ENCODE data around the gene FYN.

FYN gene

GRCh38 chr6:111922454-111923297 is 49.4 kb upstream of the FYN start (continued):
- TF ChIP-seq PATZ1 (tag by site-specific recombination; IDR thresholded peaks at IDR 0.05) (peak; percentile 52), ZNF311 (tag by site-specific recombination; IDR thresholded peaks at IDR 0.05; ENCODE audit: borderline replicate concordance) (no peak), ZNF335 (tag by site-specific recombination; conservative IDR thresholded peaks at IDR 0.05) (no peak; the same call in none of the 2 replicates), RBAK (tag by site-specific recombination; IDR thresholded peaks at IDR 0.05) (no peak), ZNF132 (tag by site-specific recombination; IDR thresholded peaks at IDR 0.05; ENCODE audit: borderline replicate concordance) (no peak), ZNF660 (tag by site-specific recombination; IDR thresholded peaks at IDR 0.05) (peak; percentile 83), ZNF658 (tag by site-specific recombination; IDR thresholded peaks at IDR 0.05) (no peak), ZNF302 (tag by site-specific recombination; IDR thresholded peaks at IDR 0.05; ENCODE audit: low read depth) (no peak), FEZF1 (tag by site-specific recombination; IDR thresholded peaks at IDR 0.05) (peak; percentile 84), ZNF221 (tag by site-specific recombination; IDR thresholded peaks at IDR 0.05; ENCODE audit: borderline replicate concordance) (no peak), ZNF48 (tag by site-specific recombination; IDR thresholded peaks at IDR 0.05) (no peak), ZNF521 (tag by site-specific recombination; IDR thresholded peaks at IDR 0.05) (no peak), YY2 (tag by site-specific recombination; IDR thresholded peaks at IDR 0.05) (no peak), KLF9 (tag by site-specific recombination; IDR thresholded peaks at IDR 0.05; ENCODE audit: low read depth) (no peak), ZNF416 (tag by site-specific recombination; IDR thresholded peaks at IDR 0.05) (no peak), KLF16 (tag by site-specific recombination; IDR thresholded peaks at IDR 0.05) (peak; percentile 43; the same call in 1 of the 2 replicates), ZNF555 (tag by site-specific recombination; conservative IDR thresholded peaks at IDR 0.05) (no peak), ZNF707 (tag by site-specific recombination; IDR thresholded peaks at IDR 0.05) (no peak), GLIS2 (tag by site-specific recombination; IDR thresholded peaks at IDR 0.05) (no peak), MZF1 (tag by site-specific recombination; IDR thresholded peaks at IDR 0.05; ENCODE audit: borderline replicate concordance) (no peak), ZFP3 (tag by site-specific recombination; IDR thresholded peaks at IDR 0.05; ENCODE audit: low read depth) (no peak), ZNF214 (tag by site-specific recombination; IDR thresholded peaks at IDR 0.05; ENCODE audit: borderline replicate concordance) (no peak), ZNF791 (tag by site-specific recombination; IDR thresholded peaks at IDR 0.05) (no peak), ZSCAN16 (tag by site-specific recombination; IDR thresholded peaks at IDR 0.05) (no peak), ZNF16 (tag by site-specific recombination; IDR thresholded peaks at IDR 0.05; ENCODE audit: low read depth) (no peak)
- TF ChIP-seq, protein P1, sequence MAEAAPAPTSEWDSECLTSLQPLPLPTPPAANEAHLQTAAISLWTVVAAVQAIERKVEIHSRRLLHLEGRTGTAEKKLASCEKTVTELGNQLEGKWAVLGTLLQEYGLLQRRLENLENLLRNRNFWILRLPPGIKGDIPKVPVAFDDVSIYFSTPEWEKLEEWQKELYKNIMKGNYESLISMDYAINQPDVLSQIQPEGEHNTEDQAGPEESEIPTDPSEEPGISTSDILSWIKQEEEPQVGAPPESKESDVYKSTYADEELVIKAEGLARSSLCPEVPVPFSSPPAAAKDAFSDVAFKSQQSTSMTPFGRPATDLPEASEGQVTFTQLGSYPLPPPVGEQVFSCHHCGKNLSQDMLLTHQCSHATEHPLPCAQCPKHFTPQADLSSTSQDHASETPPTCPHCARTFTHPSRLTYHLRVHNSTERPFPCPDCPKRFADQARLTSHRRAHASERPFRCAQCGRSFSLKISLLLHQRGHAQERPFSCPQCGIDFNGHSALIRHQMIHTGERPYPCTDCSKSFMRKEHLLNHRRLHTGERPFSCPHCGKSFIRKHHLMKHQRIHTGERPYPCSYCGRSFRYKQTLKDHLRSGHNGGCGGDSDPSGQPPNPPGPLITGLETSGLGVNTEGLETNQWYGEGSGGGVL (tag by site-specific recombination; IDR thresholded peaks at IDR 0.05): 0 out of 2 replicates have a peak, but pooled peaks have one; percentile 13
- TF ChIP-seq, protein P2, sequence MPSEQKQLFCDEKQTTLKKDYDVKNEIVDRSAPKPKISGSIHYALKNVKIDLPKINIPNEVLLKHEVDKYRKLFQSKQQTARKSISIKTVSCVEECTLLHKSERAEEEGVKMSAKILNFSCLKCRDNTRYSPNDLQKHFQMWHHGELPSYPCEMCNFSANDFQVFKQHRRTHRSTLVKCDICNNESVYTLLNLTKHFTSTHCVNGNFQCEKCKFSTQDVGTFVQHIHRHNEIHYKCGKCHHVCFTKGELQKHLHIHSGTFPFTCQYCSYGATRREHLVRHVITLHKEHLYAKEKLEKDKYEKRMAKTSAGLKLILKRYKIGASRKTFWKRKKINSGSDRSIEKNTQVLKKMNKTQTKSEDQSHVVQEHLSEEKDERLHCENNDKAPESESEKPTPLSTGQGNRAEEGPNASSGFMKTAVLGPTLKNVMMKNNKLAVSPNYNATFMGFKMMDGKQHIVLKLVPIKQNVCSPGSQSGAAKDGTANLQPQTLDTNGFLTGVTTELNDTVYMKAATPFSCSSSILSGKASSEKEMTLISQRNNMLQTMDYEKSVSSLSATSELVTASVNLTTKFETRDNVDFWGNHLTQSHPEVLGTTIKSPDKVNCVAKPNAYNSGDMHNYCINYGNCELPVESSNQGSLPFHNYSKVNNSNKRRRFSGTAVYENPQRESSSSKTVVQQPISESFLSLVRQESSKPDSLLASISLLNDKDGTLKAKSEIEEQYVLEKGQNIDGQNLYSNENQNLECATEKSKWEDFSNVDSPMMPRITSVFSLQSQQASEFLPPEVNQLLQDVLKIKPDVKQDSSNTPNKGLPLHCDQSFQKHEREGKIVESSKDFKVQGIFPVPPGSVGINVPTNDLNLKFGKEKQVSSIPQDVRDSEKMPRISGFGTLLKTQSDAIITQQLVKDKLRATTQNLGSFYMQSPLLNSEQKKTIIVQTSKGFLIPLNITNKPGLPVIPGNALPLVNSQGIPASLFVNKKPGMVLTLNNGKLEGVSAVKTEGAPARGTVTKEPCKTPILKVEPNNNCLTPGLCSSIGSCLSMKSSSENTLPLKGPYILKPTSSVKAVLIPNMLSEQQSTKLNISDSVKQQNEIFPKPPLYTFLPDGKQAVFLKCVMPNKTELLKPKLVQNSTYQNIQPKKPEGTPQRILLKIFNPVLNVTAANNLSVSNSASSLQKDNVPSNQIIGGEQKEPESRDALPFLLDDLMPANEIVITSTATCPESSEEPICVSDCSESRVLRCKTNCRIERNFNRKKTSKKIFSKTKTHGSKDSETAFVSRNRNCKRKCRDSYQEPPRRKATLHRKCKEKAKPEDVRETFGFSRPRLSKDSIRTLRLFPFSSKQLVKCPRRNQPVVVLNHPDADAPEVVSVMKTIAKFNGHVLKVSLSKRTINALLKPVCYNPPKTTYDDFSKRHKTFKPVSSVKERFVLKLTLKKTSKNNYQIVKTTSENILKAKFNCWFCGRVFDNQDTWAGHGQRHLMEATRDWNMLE (tag by site-specific recombination; conservative IDR thresholded peaks at IDR 0.05; ENCODE audit: low read depth): peak; percentile 38
- TF ChIP-seq, protein P3, sequence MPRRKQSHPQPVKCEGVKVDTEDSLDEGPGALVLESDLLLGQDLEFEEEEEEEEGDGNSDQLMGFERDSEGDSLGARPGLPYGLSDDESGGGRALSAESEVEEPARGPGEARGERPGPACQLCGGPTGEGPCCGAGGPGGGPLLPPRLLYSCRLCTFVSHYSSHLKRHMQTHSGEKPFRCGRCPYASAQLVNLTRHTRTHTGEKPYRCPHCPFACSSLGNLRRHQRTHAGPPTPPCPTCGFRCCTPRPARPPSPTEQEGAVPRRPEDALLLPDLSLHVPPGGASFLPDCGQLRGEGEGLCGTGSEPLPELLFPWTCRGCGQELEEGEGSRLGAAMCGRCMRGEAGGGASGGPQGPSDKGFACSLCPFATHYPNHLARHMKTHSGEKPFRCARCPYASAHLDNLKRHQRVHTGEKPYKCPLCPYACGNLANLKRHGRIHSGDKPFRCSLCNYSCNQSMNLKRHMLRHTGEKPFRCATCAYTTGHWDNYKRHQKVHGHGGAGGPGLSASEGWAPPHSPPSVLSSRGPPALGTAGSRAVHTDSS (tag by site-specific recombination; IDR thresholded peaks at IDR 0.05): no peak
- TF ChIP-seq, protein P4, sequence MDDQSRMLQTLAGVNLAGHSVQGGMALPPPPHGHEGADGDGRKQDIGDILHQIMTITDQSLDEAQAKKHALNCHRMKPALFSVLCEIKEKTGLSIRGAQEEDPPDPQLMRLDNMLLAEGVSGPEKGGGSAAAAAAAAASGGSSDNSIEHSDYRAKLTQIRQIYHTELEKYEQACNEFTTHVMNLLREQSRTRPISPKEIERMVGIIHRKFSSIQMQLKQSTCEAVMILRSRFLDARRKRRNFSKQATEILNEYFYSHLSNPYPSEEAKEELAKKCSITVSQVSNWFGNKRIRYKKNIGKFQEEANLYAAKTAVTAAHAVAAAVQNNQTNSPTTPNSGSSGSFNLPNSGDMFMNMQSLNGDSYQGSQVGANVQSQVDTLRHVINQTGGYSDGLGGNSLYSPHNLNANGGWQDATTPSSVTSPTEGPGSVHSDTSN (CRISPR knock-in tag; IDR thresholded peaks at IDR 0.05): no peak

Data from HEK293 (cell line).